GM12874 (cell line): Measurements from ENCODE around the gene DRD3.

ENCODE experiments used
- CTCF ChIP-seq: IDR thresholded peaks from 2 replicates; pipeline ENCODE4 v1.5.1; 2011; ENCODE audit warnings: low read depth, mild to moderate bottlenecking, control low read depth, low read length, moderate library complexity; ENCODE audit not compliant: insufficient read depth

The DRD3 gene

DNA sequence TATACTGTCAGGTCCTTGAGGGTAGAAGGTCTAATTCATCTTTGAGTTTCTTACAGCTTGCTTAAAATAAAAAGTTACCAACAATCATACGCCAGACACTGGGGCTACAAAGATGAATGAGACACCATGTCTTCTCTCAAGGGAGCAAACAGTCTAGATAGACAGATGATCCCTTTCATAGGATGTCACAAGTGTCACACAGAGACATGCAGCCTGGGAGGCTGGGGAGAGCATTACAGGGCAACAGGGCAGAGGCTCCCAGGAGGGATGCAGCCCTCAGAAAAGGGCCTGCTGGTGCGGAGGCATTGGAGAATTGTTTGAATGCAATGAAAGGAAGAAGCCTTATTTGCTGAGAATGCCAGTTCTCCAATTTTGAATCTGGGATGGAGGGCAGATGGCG, 39.0 kb downstream of the DRD3 start:
- no peak for TF ChIP-seq CTCF

DNA sequence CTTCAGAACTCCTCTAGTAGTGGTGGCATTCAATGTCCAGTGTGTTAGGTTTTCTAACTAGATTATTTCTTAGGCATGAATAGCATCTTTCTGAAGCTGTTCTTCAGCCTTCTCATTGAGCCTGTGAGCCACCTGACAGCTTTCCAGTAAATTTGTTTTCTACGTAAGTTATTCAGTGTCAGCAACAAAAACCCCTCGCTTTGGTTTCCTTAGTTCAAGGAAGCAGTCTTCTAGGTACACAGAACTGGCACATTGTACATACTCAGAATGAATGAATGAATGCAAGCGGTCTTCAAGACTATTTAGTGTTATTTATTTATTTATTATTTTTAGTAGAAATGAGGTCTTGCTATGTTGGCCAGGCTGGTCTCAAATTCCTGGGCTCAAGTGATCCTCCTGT, 44.9 kb downstream of the DRD3 start:
- no peak for TF ChIP-seq CTCF

GRCh38 chr3:114132500-114132899, 46.4 kb downstream of the DRD3 start:
- TF ChIP-seq CTCF, result no peak

DNA sequence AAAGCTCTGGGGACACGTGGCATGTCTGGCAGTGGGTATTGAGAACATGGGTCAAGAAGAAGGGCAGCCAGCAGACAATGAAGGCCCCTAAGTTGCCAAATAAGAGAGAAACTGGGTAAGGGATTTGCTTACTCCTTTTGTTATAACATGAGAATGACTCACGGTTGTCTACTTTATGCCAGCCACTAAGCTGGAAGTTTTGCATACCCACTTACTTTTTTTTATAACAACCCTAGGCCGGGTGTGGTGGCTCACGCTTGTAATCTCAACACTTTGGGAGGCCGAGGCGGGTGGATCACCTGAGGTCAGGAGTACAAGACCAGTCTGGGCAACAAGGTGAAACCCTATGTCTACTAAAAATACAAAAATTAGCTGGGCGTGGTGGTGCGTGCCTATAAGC, 50.0 kb downstream of the DRD3 start:
- no peak for TF ChIP-seq CTCF

GRCh38 chr3:114128231-114128630, 50.6 kb downstream of the DRD3 start:
- TF ChIP-seq CTCF, result no peak

- TF ChIP-seq CTCF, result no peak
Observed at GRCh38 chr3:114127517-114127916, 51.3 kb downstream of the DRD3 start.

DNA sequence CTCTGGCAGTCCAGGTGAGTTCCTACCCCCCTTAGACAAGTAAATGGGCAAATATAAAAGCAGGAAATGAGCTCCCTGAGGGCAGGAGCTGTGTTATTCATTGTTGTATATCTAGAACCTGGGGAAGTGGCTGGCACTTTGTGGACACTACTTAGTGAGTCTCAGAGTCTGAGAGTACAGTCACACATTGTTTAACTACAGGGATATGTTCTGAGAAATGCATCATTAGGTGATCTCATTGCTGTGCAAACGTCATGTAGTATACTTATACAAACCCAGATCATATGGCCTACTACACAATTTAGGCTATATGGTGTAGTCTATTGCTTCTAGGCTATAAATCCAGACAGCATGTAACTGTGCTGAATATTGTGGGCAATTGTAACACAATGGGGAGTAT, 52.4 kb downstream of the DRD3 start:
- TF ChIP-seq CTCF, result no peak
